Neutrophil (primary cell): ENCODE data around the gene PTPRJ.
A peak's percentile ranks its signal among the peaks of the same experiment; 100 is the strongest.

Experiments used
- H3K27ac ChIP-seq: fragments of 200-600 bp; sonication (generic); 2 replicates; pipeline ENCODE4 v1.5.1; 2016; ENCODE audit warnings: mild to moderate bottlenecking, moderate library complexity
- H3K27me3 ChIP-seq: fragments of 200-600 bp; sonication (generic); 2 replicates; pipeline ENCODE4 v1.6.0; 2016; ENCODE audit warnings: mild to moderate bottlenecking
- H3K36me3 ChIP-seq: fragments of 200-600 bp; sonication (generic); 2 replicates; pipeline ENCODE4 v1.5.1; 2017
- H3K4me1 ChIP-seq, 2 experiments: fragments of 200-600 bp in 1 of 2; sonication (generic) in 1 of 2; 1 replicate in 1 of 2; 2 replicates in 1 of 2; pipeline versions ENCODE4 v1.5.1 to v1.6.1; 2013 to 2016; ENCODE audit warnings: low read depth in 1 of 2, low read length in 1 of 2, mild to moderate bottlenecking in 1 of 2, moderate library complexity in 1 of 2; ENCODE audit not compliant: control insufficient read depth in 1 of 2, insufficient read depth in 1 of 2
- H3K4me3 ChIP-seq, 2 experiments: fragments of 200-600 bp in 1 of 2; sonication (generic) in 1 of 2; 1 replicate in 1 of 2; 2 replicates in 1 of 2; pipeline ENCODE4 v1.5.1; 2013 to 2016; ENCODE audit warnings: low read depth in 1 of 2, low read length in 1 of 2, mild to moderate bottlenecking in 1 of 2, moderate library complexity in 1 of 2
- H3K9me3 ChIP-seq: fragments of 200-600 bp; sonication (generic); 2 replicates; pipeline ENCODE4 v1.5.1; 2016
- TF ChIP-seq, protein P1 (sequence below): fragments of 200-600 bp; sonication (generic); IDR thresholded peaks from 2 replicates; pipeline ENCODE4 v1.5.1; 2016; ENCODE audit warnings: antibody characterized with exemption

PTPRJ gene

DNA sequence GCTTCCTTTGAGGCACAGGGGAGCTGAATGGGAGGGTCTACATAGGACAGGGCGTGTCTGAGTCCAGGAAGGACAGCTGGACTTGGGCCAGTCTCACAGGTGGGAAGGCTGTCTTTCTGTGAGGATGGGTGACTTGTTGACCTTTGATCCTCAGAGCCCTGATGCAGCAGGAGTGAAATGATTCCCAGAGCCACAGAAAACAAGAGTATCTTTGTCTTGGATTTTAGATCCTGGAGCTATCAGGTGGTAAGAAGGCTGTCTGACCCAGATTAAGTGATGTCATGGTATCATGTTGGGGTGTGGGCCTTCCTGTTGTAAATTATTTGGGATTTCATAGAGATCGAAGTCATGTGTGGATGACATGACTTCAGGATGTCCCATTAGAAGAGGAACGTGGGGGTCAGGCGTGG is 15.0 kb downstream of the PTPRJ start:
- Histone ChIP-seq H3K36me3 (no peaks in the 10 kb centered on the region), H3K27ac (peak overlapping the region; percentile 73), H3K4me3 (no peak overlapping the region), H3K4me1 (peaks cover 85 to 88% of the 10 kb centered on the region in 2 experiments), H3K9me3 (no peaks in the 10 kb centered on the region), H3K27me3 (no peaks in the 10 kb centered on the region)
- TF ChIP-seq, protein P1, sequence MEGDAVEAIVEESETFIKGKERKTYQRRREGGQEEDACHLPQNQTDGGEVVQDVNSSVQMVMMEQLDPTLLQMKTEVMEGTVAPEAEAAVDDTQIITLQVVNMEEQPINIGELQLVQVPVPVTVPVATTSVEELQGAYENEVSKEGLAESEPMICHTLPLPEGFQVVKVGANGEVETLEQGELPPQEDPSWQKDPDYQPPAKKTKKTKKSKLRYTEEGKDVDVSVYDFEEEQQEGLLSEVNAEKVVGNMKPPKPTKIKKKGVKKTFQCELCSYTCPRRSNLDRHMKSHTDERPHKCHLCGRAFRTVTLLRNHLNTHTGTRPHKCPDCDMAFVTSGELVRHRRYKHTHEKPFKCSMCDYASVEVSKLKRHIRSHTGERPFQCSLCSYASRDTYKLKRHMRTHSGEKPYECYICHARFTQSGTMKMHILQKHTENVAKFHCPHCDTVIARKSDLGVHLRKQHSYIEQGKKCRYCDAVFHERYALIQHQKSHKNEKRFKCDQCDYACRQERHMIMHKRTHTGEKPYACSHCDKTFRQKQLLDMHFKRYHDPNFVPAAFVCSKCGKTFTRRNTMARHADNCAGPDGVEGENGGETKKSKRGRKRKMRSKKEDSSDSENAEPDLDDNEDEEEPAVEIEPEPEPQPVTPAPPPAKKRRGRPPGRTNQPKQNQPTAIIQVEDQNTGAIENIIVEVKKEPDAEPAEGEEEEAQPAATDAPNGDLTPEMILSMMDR: no peak

DNA sequence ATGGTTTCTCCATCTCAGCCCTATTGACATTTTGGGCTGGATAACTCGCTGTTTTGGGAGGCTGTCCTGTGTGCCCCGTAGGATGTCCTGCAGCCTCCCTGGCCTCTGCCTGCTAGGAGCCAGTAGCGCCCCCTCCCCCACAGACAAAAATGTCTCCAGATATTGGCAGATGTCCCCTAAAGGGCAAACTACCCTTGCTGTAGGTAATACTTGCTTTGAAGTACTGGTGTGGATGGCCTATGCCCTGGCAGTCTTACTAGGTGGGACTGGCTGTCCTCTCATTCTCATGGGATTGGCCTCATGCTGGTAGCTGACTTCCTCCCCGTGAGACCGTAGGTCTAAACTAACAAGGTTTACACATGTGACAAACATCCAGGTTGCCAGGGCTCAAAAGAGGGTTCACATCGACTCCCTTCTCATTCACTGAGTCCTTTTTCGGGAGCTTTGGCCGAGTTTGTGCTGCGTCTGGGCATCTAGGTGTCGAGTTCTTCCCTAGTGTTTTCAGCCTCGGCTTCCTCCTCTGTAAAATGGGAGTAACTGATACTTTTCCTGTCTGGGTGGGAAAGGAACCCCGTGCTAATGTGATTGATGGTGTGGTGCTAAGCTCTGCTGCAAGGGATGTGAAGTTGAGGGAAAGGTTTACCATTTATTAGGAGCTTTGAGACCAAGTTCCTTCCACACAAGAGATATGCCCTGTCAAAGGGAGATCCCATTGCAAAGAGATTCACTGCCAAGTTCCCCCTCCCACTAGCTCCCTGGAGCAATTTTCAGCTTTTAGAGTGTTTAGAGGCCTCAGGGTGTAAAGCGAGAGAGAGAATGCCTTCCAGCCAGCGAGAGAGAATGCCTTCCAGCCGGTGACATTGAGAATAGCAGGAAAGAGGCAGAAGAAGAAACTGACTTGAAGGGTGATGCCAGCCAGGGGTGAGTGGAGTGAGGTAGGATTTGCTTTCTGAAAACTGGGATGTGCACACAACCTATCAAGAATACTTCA is 17.0 kb downstream of the PTPRJ start:
- H3K9me3 ChIP-seq: no peaks in the 10 kb centered on the region
- TF ChIP-seq, protein P1: no peak
- no peak overlapping the region for H3K4me3 ChIP-seq
- H3K27me3 ChIP-seq: no peaks in the 10 kb centered on the region
- H3K4me1 ChIP-seq: peaks cover 84 to 88% of the 10 kb centered on the region in 2 experiments
- H3K36me3 ChIP-seq: no peaks in the 10 kb centered on the region
- peak overlapping the region; percentile 73 for H3K27ac ChIP-seq

DNA sequence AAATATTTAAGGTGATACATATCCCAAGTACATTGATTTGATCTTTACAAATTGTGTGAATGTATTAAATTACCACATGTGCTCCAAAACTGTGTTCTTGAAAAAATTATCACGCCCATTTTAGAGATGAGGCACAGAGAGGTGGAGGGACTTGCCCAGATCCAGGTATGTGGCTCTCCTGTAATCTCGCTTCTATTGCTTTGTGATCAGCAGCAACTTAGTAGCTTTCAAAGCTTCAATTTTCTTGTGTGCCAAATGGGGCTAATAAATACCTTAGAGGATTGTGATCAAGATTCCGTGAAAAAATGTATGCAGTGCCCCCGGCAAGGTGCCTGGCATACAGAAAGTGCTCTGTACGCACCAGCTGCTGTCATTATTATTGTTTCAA is 18.0 kb downstream of the PTPRJ start:
- H3K36me3 ChIP-seq: no peaks in the 10 kb centered on the region
- TF ChIP-seq, protein P1: no peak
- no peak overlapping the region for H3K4me3 ChIP-seq
- peaks cover 82 to 88% of the 10 kb centered on the region in 2 experiments for H3K4me1 ChIP-seq
- no peaks in the 10 kb centered on the region for H3K9me3 ChIP-seq
- H3K27ac ChIP-seq: peak overlapping the region; percentile 73
- H3K27me3 ChIP-seq: no peaks in the 10 kb centered on the region

DNA sequence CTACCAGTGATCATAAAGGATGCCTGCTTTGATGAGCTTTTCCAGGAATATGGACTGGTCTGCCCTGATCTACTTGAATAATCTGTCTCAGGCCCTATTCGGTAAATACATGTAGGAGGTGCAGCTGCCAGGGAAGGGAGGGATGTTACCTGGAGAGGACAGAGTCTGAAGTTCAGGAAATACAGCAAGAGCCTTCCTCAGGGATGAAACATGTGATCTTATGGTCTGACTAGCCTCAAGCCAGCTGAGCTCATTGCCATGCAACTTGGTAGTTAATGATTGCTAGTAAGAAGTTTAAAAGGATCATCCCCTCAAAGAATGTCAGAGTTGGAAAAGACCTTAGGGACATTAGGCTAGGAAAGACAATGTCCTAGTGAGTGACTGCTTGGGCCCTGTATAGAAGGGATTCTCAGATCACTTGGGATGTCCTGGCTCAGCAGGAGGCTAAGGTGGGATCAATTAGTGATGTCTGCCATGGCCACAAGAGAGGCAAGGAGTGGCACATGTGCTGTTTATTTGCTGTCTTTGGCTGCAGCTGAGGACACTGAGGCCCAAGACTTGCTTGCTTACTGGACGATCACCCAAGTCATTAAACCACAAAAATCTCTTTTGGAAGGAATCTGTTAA is 18.5 kb downstream of the PTPRJ start:
- H3K4me3 ChIP-seq: no peak overlapping the region
- no peaks in the 10 kb centered on the region for H3K36me3 ChIP-seq
- no peaks in the 10 kb centered on the region for H3K9me3 ChIP-seq
- TF ChIP-seq, protein P1: no peak
- no peaks in the 10 kb centered on the region for H3K27me3 ChIP-seq
- peaks cover 83 to 88% of the 10 kb centered on the region in 2 experiments for H3K4me1 ChIP-seq
- peak overlapping the region; percentile 73 for H3K27ac ChIP-seq

DNA sequence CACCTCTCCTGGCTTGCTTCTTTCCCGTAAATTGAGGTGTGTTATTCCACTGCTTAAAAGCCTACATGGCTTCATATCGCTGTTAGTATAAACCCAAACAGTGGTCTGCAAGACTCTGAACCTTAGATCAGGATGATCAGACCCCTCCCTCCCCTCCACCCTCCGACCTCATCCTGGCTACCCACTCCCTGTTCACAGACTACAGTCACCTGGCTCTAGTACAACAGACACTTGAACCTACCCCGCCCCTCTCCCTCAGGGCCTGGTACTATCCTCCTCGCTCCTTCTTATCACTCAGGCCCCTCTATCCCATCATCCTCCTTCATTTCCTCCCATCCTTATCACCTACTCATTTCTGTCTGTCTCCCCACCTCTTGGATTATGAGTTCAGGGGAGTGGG is 20.1 kb downstream of the PTPRJ start:
- TF ChIP-seq, protein P1: no peak
- no peaks in the 10 kb centered on the region for H3K27me3 ChIP-seq
- H3K9me3 ChIP-seq: no peaks in the 10 kb centered on the region
- H3K27ac ChIP-seq: peak overlapping the region; percentile 95
- no peaks in the 10 kb centered on the region for H3K36me3 ChIP-seq
- peaks cover 85 to 90% of the 10 kb centered on the region in 2 experiments for H3K4me1 ChIP-seq
- H3K4me3 ChIP-seq: no peak overlapping the region
